C4-2B (cell line): ENCODE results near the gene USP34.

Source experiments
- H3K27ac ChIP-seq: fragments of 450-650 bp; 2 replicates; pipeline ENCODE4 v1.5.1; 2017
- ZFX ChIP-seq: fragments of 450-650 bp; IDR thresholded peaks from 2 replicates; pipeline ENCODE4 v1.6.1; 2017
- TF ChIP-seq, protein P1 (sequence below): fragments of 450-650 bp; conservative IDR thresholded peaks from 2 replicates; pipeline ENCODE4 v1.5.1; 2017; ENCODE audit warnings: mild to moderate bottlenecking

Gene USP34

DNA sequence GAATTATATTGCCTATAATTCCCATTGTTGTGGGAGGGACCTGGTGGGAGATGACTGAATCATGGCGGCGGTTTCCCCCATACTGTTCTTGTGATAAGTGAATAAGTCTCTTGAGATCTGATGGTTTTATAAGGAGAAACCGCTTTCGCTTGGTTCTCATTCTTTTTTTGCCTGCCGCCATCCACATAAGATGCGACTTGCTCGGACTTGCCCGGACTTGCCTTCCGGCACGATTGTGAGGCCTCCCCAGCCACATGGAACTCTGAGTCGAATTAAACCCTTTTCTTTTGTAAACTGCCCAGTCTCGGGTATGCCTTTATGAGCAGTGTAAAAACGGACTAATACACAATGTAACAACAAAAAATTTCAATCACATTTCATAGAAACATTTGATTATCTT, 193.1 kb downstream of the USP34 start:
- TF ChIP-seq ZFX = no peak
- TF ChIP-seq, protein P1, sequence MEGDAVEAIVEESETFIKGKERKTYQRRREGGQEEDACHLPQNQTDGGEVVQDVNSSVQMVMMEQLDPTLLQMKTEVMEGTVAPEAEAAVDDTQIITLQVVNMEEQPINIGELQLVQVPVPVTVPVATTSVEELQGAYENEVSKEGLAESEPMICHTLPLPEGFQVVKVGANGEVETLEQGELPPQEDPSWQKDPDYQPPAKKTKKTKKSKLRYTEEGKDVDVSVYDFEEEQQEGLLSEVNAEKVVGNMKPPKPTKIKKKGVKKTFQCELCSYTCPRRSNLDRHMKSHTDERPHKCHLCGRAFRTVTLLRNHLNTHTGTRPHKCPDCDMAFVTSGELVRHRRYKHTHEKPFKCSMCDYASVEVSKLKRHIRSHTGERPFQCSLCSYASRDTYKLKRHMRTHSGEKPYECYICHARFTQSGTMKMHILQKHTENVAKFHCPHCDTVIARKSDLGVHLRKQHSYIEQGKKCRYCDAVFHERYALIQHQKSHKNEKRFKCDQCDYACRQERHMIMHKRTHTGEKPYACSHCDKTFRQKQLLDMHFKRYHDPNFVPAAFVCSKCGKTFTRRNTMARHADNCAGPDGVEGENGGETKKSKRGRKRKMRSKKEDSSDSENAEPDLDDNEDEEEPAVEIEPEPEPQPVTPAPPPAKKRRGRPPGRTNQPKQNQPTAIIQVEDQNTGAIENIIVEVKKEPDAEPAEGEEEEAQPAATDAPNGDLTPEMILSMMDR = no peak
- no peak overlapping the region for H3K27ac ChIP-seq

DNA sequence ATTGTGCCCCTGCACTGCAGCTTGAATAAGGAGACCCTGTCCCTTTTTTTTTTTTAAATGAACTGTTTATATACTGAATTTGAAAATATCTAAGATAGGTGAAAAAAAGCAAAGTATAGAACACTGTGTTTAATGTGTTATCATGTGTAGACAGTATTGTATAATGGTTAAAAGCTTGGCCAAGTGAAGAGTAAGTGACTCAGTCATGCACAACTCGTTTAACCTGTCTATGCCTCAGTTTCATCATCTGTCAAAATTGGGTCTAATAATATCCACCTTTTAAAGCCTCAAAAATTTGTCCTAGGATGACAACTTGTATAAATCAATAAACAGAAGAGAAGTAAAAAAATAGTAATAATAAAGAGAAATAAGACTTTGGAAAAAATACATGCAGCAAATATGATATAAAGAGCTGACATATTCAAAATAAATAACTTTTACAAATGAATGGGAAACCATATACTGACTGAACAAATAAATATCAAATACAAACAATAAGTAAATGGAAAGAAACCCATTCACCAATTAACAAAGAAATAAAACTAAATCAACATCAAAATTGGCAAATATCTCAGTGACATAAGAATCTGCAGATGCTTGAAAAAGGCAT, 195.2 kb downstream of the USP34 start:
- TF ChIP-seq ZFX = no peak
- TF ChIP-seq, protein P1 = no peak
- H3K27ac ChIP-seq = no peak overlapping the region

DNA sequence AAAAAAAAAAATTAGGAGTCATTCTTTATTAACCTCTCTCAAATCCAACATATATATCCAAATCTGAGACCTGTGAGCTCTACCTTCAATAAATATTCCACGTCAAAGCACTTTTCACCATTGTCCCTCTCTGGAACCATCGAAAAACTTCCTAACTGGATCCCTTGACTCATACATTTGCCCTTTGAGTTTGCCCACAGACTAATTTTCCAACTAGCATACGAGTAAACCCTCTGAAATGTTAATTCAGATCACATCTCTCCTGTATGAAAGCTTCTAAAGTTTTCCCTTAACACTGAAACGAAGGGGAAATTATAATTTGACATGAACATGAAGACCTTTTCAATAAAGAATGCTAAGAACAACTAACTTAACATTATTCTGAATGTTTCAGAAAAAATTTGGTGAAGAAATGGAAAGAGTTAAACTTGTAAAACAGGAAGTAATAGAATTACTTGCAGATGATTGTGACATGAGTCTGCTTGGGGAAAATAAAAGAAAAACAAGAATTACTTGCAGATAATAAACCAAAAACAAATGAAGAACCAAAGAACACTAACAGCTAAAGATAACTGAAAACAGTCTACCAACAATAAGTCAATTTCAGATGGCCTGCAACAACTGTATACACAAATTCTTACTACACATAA, 198.3 kb downstream of the USP34 start:
- TF ChIP-seq, protein P1 = no peak
- TF ChIP-seq ZFX = no peak
- H3K27ac ChIP-seq = no peak overlapping the region

DNA sequence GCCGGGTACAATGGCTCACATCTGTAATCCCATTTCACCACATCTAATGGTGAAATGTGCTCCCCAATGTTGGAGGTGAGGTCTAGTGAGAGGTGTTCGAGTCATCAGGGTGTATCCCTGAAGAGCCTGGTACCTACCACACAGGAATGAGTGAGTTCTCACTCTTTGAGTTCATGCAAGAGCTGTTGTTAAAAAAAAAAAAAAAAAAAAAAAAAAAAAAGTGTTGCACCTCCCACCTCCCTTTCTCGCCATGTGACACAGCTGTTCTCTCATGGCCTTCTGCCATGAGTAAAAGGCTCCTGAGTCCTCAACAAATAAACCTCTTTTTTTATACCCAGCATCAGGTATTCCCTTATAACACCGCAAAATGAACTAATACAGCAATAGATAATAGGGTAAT, 202.6 kb downstream of the USP34 start:
- H3K27ac ChIP-seq = no peak overlapping the region
- TF ChIP-seq, protein P1 = no peak
- TF ChIP-seq ZFX = no peak

DNA sequence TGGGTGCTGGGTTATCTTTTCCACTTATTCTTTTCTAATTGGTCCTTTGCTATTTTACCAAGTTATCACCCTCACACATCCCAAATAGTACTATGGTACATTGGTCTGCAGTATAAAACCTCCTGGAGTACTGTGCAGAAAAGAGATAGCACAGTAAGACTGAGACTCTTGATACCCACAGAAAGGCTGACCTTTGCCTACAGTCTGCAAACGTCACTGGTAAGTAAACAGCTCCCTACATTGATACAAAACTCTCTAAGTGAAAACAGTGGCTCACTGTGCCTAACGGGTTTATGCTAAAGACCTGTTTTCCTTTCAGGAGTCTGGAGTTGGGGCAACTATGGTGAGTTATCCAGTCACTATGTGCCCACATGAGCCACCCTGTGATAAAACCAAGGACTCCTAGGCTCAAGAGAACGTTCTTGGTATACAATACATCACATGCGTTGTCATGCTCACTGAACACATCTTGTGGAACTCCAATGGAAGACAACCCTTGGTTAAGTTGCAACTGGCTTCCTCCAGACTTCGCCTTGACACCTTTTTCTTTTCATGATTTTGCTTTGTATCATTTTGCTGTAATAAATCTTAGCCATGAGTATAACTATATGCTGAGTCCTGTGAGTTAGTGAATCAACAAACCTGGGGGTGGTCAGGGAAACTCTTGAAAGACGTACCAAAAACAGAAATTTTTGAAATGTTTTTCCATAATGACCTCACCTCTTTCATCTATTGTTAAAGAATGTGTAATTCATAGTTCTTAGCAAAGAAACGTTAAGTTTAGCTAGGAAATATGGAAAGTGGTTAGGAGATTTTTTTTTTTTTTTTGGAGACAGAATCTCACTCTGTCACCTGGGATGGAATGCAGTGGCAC, 204.0 kb downstream of the USP34 start:
- TF ChIP-seq ZFX = no peak
- TF ChIP-seq, protein P1 = no peak
- no peak overlapping the region for H3K27ac ChIP-seq

DNA sequence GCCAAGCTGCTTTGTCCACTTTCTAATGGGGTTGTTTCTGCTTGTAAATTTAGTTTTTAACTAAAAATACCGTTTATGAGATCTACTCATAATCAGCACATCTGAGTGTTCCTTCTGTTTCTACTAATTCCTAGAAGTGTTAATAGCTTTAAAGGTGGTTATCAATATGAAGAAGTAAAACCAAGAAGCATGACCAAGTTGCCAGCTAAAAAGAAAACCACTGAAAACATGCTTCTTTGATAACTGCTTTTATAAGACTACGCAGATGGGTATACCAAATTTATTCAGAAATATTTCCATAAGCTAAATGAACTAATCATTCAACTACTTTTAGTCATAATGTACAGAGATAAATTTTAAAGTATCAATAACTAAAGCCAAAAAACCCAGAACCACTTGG, 207.1 kb downstream of the USP34 start:
- no peak overlapping the region for H3K27ac ChIP-seq
- TF ChIP-seq ZFX = no peak
- TF ChIP-seq, protein P1 = no peak

DNA sequence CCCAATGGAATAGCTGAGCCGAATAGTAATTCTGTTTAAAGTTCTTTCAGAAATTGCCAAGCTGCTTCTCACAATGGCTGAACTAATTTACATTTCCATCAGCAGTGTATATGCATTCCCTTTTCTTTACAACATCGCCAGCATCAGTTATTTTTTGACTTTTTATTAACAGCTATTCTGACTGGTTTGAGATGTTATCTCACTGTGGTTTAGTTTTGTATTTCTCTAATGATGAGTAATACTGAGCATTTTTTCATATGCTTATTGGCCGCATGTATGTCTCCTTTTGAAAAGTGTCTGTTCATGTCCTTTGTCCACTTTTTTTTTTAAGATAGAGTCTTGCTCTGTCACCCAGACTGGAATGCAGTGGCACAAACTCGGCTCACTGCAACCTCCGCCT, 208.2 kb downstream of the USP34 start:
- no peak for TF ChIP-seq ZFX
- TF ChIP-seq, protein P1 = no peak
- H3K27ac ChIP-seq = no peak overlapping the region
